ENCODE data around the gene NYNRIN.
"Not testable (repeated sequence)": the region's sequence is repeated elsewhere in the genome, so short reads cannot be mapped to it uniquely, and the experiment has no call there.

NYNRIN gene

DNA sequence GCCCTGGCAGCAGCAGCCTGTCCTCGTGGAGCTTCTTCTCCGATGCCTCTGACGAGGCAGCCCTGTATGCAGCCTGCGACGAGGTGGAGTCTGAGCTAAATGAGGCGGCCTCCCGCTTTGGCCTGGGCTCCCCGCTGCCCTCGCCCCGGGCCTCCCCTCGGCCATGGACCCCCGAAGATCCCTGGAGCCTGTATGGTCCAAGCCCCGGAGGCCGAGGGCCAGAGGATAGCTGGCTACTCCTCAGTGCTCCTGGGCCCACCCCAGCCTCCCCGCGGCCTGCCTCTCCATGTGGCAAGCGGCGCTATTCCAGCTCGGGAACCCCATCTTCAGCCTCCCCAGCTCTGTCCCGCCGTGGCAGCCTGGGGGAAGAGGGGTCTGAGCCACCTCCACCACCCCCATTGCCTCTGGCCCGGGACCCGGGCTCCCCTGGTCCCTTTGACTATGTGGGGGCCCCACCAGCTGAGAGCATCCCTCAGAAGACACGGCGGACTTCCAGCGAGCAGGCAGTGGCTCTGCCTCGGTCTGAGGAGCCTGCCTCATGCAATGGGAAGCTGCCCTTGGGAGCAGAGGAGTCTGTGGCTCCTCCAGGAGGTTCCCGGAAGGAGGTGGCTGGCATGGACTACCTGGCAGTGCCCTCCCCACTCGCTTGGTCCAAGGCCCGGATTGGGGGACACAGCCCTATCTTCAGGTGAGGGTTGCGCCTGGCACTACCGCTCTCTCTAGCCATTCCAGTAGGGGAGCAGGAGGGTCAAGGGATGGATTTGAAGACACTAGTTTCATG lies 28.7 kb upstream of the NYNRIN start:
- DNase-seq (ENCODE audit: low spot score), result no peak

GRCh38 chr14:24370748-24371147 lies 28.1 kb upstream of the NYNRIN start:
- DNase-seq (ENCODE audit: low spot score), result no peak

DNA sequence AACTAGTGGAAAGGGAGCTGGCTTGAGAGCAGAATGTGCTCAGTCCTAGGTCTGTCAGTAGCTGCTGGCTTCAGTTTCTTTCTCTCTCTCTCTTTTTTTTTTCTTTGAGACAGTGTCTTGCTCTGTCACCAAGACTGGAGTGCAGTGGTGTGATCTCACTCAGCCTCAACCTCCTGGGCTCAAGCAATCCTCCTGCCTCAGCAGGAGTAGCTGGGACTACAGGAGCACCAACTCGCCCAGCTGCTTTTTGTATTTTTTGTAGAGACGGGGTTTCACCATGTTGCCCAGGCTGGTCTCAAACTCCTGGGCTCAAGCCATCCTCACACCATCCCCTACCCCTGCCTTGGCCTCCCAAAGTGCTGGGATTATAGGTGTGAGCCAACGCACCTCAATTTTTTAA lies 27.2 kb upstream of the NYNRIN start:
- not testable (repeated sequence) for DNase-seq (ENCODE audit: low spot score)

GRCh38 chr14:24372701-24373416 lies 25.9 kb upstream of the NYNRIN start:
- no peak for DNase-seq (ENCODE audit: low spot score)

GRCh38 chr14:24376448-24377070 lies 22.2 kb upstream of the NYNRIN start:
- no peak for DNase-seq (ENCODE audit: low spot score)

GRCh38 chr14:24377126-24377525 lies 21.7 kb upstream of the NYNRIN start:
- no peak for DNase-seq (ENCODE audit: low spot score)

GRCh38 chr14:24377657-24378056 lies 21.1 kb upstream of the NYNRIN start:
- no peak for DNase-seq (ENCODE audit: low spot score)

DNA sequence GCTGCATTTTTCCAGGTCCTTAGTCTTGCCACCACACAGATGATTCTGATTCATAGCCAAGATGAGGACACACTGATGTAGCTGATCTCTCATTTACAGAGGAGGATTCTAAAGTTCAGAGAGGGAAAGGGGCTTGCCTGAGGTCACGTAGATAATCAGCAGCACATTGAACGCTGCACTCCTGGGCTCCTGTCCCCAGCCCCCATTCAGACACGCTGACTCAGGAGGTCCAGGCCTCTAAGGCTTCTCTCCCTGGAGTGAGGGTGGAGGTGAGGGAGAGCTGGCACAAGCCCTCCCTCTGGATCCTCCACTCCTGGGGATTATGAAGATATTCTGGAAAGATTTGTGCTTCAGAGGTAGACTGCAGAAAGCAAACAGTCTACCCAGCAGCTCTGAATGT lies 20.5 kb upstream of the NYNRIN start:
- DNase-seq (ENCODE audit: low spot score), result no peak

- no peak for DNase-seq (ENCODE audit: low spot score)
Measured at GRCh38 chr14:24378981-24379906, 19.6 kb upstream of the NYNRIN start.

- DNase-seq (ENCODE audit: low spot score), result no peak
Measured at GRCh38 chr14:24379907-24380730, 18.7 kb upstream of the NYNRIN start.

GRCh38 chr14:24381363-24382063 lies 17.3 kb upstream of the NYNRIN start:
- DNase-seq (ENCODE audit: low spot score), result no peak

DNA sequence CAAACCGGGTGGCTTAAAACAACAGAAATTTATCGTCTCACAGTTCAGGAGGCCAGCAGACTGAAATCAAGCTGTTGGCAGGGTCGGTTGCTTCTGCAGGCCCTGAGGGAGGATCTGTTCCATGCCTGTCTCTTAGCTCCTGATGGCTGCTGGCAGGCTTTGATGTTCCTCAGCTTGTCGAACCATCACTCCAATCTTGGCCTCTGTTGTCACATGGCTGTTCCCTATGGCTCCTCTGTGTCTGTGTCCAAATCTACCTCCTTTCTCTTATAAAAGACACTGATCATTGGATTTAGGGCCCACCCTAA lies 16.8 kb upstream of the NYNRIN start:
- DNase-seq (ENCODE audit: low spot score), result no peak

GRCh38 chr14:24384169-24384568 lies 14.6 kb upstream of the NYNRIN start:
- DNase-seq (ENCODE audit: low spot score), result no peak

DNA sequence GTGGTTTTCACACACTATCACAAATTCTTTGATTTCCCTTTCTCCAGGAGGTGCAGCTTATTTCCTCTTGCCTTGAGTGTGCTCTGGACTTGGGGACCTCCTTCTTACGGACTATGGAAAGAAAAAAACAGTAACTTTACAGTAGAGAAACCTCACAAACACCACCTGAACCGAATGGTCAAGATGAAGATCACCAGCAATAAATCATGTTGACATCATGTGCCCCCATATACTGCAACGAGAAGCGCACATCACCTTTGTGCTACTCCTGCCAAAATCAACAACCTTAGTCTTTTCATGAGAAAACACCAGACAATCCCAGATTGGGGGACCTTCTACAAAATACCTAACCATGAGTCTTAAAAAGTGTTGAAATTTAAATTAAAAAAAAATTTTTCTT lies 13.3 kb upstream of the NYNRIN start:
- no peak for DNase-seq (ENCODE audit: low spot score)

GRCh38 chr14:24387009-24387345 lies 11.8 kb upstream of the NYNRIN start:
- no peak for DNase-seq (ENCODE audit: low spot score)

DNA sequence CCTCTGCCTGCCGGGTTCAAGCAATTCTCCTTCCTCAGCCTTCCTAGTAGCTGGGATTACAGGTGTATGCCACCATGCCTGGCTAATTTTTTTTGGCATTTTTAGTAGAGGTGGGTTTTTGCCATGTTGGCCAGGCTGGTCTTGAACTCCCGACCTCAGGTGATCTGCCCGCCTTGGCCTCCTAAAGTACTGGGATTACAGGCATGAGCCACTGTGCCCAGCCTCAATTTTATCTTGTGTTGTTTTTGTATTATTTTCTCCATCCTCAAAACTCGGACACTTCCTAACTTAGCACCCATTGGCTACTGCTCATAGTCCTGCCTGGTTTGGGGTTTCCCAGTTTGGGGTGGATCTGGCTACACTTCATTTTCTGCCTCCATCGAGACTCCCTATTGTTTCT lies 11.2 kb upstream of the NYNRIN start:
- not testable (repeated sequence) for DNase-seq (ENCODE audit: low spot score)

DNA sequence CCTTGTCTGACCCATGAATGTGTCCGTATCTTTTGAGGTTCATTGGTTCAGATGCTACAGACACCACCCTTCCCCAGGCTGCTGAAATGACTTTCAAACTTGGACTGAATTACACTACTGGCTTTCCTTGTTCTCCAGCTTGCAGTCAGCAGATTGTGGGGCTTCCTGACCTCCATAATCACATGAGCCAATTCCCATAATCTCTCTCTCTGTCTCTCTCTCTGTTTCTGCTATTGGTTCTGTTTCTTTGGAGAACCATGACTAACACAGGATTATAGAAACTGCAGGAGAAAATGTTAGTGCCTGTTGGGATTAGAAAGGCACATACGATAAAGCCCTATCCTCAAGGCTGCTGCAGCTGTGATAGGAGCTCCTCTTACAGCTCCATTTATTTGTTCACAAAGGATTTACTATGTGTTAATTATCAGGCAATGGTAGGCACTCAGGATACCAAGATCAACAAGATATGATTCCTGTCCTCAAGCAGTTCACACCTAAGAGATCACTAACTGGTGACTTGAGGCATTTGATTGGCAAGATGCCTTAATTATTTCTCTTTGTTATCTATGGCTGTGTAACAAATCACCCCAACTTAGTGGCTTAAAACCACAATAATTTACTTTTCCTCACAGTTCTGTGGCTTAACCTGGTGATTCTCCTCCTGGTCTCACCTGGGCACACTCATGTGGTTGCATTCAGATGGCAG lies 10.2 kb upstream of the NYNRIN start:
- no peak for DNase-seq (ENCODE audit: low spot score)

DNA sequence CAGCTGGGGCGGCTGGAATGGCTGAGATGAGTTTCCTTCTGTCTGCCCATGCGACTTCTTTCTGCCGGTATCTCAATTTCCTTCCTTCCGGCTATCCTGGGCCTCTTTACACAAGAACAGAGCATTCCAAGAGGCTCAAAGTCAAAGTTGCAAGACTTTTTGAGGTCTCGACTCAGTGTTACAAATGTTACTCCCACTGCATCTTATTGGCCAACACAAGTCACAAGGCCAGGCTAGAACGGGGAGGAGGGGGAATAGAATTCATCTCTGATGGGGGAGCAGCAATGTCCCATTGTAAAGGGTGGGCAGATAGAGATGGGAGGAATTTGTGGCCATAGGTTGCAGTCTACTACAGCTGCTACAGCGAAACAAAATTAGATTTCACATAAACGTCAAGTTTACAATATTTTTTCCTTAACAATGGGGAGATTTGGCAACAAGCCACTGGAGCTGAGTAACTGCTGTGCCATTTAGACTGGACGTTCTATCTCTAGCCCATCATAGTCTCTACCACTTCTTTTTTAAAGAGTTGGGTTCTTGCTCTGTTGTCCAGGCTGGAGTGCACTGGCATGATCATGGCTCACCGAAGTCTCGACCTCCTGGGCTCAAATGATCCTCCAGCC lies 9.5 kb upstream of the NYNRIN start:
- DNase-seq (ENCODE audit: low spot score), result no peak

DNA sequence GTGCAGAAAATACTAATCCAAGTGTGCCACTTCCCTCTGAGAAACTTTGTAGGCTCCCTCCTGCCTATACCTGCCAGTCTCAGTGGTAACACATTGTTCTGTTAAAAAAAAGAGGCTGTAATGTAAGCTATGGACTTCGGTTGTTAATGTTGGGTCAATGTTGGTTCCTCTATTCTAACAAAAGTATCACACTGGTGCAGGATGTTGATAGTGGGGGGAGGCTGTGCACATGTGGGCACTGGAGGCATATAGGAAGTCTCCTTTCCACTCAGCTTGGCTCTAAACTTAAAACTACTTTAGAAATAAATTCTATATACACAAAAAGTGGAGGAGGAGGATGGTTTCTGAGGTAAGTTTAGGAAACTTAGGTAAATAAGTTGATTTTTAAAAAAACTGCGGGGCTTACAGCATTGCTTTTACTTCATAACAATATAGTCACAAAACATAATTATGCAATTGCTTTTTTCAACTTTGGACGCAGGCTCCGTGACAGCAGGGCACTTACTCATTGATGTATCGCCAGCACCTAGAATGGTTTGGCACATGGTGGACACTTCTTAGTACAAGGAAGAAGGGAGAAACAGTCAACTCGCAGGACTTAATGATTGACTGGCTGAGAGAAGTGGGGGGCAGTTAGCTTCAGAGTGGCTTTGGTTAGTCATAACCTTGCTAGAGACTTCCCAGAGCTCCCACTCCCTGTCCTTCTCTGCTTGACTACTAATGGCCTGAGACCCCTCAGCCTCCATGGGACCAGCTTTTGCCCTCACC lies 7.9 kb upstream of the NYNRIN start:
- no peak for DNase-seq (ENCODE audit: low spot score)
